ENCODE data around the gene SSBP3.

- TF ChIP-seq EP300 (IDR thresholded peaks at IDR 0.05) (peak; percentile 56), CTCF (IDR thresholded peaks at IDR 0.05) (peak in 2 of 3 experiments; percentile 78)
Measured at GRCh38 chr1:54273092-54273794, 133.0 kb downstream of the SSBP3 start.
